PFSK-1 (cell line): ENCODE data around the gene TRPM5.

Experiments used
- FOXP2 ChIP-seq: optimal IDR thresholded peaks from 2 replicates; pipeline ENCODE3; 2011; ENCODE audit warnings: borderline replicate concordance, control low read depth, inconsistent platforms; ENCODE audit not compliant: insufficient read depth; ENCODE audit errors: extremely low read length, extremely low read depth
- POLR2AphosphoS5 ChIP-seq: IDR thresholded peaks from 2 replicates; pipeline ENCODE4 v1.6.1; 2012; ENCODE audit warnings: low read depth, mild to moderate bottlenecking, control low read depth, low read length, moderate library complexity
- REST ChIP-seq, 2 experiments: IDR thresholded peaks; 2 replicates each; pipeline versions ENCODE4 v1.6.1 to v1.8.0; 2011 to 2012; ENCODE audit warnings: low read depth in 2 of 2, low read length in 2 of 2, control low read depth in 1 of 2, inconsistent platforms in 1 of 2, mild to moderate bottlenecking in 1 of 2, moderate library complexity in 1 of 2; ENCODE audit not compliant: insufficient read depth in 1 of 2
- SIN3A ChIP-seq: IDR thresholded peaks from 2 replicates; pipeline ENCODE4 v1.6.1; 2012; ENCODE audit warnings: mild to moderate bottlenecking, low read length, moderate library complexity, borderline replicate concordance; ENCODE audit not compliant: insufficient read depth
- TAF1 ChIP-seq: IDR thresholded peaks from 2 replicates; pipeline ENCODE4 v1.6.1; 2012; ENCODE audit warnings: low read length, control low read depth, borderline replicate concordance; ENCODE audit not compliant: insufficient read depth

Gene TRPM5

DNA sequence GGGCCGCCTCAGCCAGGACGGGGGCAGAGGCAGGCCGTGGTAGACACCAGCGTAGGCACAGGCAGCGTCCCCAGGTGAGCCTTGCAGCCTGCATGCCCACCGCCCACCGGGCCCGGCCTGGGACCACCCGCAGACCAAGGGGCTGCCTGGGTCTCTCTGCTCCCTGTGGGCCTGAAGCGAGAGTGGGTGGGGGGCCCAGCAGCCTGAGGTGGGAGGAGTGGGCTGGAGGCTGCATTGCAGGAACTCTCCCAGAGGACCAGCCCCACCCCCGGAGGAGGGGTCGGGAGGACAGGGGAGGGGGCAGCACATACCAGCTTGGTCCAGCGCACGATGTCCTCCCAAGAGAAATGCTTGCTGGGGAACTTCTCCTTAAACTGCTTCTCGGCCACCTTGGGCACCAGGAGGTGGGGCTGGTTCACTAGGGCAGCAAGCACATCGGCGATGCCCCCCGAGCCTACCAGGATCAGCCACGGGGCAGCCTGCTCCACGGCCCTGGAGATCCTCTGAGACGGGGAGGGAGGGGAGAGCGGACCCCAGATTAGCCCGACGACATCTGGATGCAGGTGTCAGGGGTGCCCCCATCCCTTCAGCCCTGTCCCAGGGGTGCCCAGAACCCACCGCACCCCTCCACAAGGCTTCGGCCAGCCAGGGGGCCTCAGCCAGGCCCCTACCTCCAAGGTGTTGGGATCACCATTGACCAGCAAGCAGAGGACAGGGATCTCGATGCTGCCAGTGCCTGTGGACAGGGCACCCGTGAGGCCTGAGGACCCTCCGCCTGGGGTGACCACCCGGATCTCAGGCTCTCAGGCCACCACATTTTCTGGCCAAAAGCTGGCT is 26.2 kb downstream of the TRPM5 start:
- TF ChIP-seq FOXP2 (no peak), POLR2AphosphoS5 (no peak), TAF1 (no peak), REST (IDR thresholded peaks at IDR 0.05; ENCODE audit: insufficient read depth in 1 of 2, low read depth in 2 of 2, low read length in 2 of 2) (no peak), SIN3A (no peak)

DNA sequence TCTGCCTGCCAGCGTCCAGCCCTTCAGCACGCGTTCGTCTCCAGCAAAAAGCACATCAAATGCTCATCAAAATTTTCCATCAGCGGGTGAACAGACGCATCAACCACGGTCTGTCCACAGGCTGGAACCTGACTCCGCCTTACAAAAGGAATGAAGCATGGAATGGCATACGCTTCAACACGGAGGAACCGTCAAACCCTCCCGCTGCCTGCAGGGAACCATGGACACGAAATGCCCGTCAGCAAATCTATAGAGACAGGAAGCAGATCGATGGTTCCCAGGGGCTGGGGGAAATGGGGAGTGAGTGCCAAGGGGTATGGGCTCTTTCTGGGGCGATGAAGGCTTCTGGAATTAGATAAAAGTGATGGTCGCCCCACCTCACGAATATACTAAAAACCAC is 27.5 kb downstream of the TRPM5 start:
- no peak for TF ChIP-seq POLR2AphosphoS5
- TF ChIP-seq TAF1: no peak
- no peak for TF ChIP-seq REST (IDR thresholded peaks at IDR 0.05; ENCODE audit: insufficient read depth in 1 of 2, low read depth in 2 of 2, low read length in 2 of 2)
- no peak for TF ChIP-seq FOXP2
- TF ChIP-seq SIN3A: no peak

DNA sequence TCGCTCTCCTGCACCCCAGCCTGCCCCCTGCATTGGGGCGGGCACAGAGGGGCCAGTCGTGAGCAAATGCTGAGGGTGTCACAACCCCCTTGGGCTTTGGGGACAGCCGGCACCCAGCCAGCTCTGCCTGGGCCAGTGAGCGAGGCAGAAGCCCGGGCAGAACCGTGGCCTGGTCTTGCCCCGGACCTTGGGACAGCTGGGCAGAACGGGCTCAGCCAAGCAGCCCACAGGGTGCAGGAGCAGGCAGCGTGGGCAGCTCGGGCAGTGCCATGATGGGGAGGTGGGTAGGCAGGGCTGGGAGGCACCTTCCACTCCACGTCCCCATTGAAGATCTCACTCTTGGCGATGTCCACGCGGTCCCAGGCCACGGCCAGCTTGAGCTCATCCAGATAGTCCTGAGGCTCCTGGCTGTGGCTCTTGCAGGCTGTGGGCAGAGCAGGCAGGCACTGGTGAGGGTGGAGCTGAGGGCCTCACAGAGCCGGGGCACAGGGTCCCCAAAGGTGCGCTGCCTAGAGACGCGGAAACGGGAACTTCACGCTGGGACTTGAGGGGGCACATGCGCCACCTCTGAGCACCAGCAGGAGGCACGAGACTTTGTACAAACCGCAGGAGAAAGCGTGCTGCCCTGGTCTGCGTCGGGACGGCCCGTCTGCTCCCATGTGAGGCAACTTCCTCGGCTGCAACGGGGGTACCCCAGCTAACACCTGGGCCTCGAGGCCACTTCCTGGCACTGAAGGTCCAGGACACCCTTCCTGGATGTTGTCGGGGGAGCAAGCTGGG is 28.5 kb downstream of the TRPM5 start:
- TF ChIP-seq SIN3A (no peak), REST (IDR thresholded peaks at IDR 0.05; ENCODE audit: insufficient read depth in 1 of 2, low read depth in 2 of 2, low read length in 2 of 2) (no peak), POLR2AphosphoS5 (no peak), TAF1 (no peak), FOXP2 (no peak)

DNA sequence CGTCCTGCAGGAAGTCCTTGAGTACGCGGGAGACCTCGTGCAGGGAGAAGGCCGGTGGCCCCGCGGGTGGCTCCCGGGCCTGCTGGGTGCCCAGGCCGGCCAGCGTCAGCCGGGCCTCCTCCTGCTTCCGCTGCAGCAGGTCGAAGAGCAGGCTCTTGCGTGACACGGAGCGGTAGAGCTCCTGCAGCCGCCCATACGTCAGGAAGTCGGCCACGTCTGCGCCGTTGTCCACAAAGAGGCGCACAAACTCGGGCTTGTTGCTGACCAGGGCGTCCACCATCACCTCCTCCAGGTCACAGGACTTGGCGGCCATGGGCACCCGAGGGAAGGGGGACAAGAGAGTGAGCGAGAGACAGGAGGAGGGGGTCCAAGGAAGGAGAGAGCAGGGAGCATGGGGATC is 29.1 kb downstream of the TRPM5 start:
- TF ChIP-seq FOXP2 (no peak), TAF1 (no peak), SIN3A (no peak), REST (IDR thresholded peaks at IDR 0.05; ENCODE audit: insufficient read depth in 1 of 2, low read depth in 2 of 2, low read length in 2 of 2) (no peak), POLR2AphosphoS5 (no peak)
